Activated naive CD4-positive, alpha-beta T cell (primary cell): ENCODE measurements around the gene TMEM45A.
"Not testable (repeated sequence)": the region's sequence is repeated elsewhere in the genome, so short reads cannot be mapped to it uniquely, and the experiment has no call there.

ENCODE experiments used
- DNase-seq, 4 experiments: peaks; one replicate each; lab custom pipeline; 2025; lab: John Stamatoyannopoulos, UW

The TMEM45A gene

GRCh38 chr3:100492059-100493006, at the start of gene TMEM45A:
Gene TMEM45A (plus strand): TSS chr3:100492619. CDS start chr3:100555212, 62,593 bp downstream.
- peak in 3 of 4 experiments; percentile 13 to 64 (median 50) for DNase-seq

DNA sequence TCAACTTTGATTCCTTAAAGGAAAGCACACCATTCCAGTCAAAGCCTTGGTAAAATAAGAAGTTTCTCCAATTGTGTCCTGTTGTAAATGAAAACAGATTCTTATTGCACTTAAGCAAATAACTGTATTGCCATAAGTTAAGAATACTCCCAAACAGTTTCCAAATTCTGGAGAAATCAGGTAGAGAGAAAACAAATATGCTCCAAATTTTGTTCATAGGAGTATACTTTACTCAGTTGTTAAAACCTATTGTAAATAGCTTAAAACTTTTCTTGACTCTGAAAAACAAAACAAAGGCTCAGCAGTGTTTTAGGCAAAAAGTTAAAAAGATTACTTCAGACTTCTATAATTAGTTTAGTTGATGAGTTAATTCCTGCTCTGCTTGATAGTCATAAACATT, 48.7 kb upstream of the TMEM45A start:
- no peak for DNase-seq

DNA sequence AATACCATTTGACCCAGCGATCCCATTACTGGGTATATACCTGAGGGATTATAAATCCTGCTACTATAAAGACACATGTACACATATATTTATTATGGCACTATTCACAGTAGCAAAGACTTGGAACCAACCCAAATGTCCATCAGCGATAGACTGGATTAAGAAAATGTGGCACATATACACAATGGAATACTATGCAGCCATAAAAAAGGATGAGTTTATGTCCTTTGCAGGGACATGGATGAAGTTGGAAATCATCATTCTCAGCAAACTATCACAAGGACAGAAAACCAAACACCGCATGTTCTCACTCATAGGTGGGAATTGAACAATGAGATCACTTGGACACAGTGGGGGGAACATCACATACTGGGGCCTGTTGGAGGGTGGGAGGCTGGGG, 45.4 kb upstream of the TMEM45A start:
- not testable (repeated sequence) for DNase-seq

DNA sequence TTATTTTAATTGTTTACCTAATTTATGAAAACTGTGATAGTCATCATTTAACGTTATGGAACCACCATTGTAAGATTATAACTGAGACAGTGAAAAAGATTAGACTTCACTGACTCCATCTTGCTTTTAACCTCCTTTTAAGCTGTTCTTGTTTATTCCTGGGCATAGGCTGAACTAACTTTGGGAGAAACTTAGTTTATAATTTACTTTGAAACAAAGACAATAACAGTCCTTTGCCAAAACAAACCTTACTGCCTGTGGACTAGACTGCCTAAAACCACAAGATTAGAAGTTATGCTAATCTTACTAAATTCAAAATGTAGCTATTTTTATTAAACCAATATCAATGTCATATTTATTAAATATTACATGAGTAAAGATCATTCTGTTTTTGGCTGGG, 44.3 kb upstream of the TMEM45A start:
- DNase-seq: no peak

- DNase-seq: no peak
These were observed 43.2 kb upstream of the TMEM45A start for GRCh38 chr3:100449214-100449613.

- DNase-seq: no peak
These were observed 37.7 kb upstream of the TMEM45A start for GRCh38 chr3:100454677-100455076.

- no peak for DNase-seq
These were observed 36.4 kb upstream of the TMEM45A start for GRCh38 chr3:100455841-100456550.

DNA sequence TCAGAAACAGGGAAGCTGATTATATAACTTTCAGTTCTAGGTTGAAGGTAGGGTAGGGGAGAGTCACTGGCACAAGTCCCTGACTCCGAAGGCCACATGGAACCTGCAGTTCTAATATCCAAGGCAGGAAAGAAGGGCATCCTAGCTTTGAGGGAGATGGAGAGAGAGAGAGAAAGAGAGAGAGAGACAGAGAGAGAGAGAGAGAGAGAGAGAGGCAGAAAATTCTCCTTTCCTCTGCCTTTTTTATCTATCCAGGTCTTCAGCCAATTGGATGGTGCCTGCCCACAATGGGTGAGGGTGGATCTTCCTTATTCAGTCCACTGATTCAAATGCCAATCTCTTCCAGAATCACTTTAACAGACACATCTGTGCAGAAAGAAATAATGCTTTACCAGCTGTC, 35.7 kb upstream of the TMEM45A start:
- DNase-seq: no peak

DNA sequence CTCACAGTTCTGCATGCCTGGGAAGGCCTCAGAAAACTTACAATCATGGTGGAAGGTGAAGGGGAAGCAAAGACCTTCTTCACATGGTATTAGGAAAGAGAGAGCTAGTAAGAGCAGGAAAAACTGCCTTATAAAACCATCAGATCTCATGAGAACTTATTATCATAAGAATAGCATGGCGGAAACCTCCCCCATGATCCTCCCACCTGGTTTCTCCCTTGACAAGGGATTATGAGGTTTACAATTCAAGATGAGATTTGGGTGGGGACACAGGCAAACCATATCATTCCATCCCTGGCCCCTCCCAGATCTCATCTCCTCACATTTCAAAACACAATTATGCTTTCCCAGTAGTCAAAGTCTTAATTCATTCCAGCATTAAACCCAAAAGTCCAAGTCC, 34.6 kb upstream of the TMEM45A start:
- no peak for DNase-seq

GRCh38 chr3:100458814-100459213, 33.6 kb upstream of the TMEM45A start:
- no peak for DNase-seq

DNA sequence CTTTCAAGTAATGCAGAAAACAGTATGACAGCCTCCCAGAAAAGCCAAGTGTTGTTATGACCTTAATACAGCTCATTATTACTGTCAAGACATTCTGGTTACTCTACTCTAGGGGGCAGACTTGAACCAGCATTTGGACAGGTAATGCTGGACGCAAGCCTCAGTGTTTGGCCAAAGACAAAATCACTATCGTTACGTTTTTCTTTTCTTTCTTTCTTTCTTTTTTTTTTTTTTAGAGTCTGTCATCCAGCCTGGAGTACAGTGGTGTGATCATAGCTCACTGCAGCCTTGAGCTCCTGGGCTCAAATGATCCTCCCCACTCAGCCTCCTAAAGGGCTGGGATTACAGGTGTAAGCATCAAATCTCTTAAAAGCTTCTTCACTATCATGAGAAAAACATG, 29.4 kb upstream of the TMEM45A start:
- DNase-seq: no peak

- no peak for DNase-seq
These were observed 28.7 kb upstream of the TMEM45A start for GRCh38 chr3:100463646-100464155.

GRCh38 chr3:100465892-100466777, 26.3 kb upstream of the TMEM45A start:
- DNase-seq: no peak

DNA sequence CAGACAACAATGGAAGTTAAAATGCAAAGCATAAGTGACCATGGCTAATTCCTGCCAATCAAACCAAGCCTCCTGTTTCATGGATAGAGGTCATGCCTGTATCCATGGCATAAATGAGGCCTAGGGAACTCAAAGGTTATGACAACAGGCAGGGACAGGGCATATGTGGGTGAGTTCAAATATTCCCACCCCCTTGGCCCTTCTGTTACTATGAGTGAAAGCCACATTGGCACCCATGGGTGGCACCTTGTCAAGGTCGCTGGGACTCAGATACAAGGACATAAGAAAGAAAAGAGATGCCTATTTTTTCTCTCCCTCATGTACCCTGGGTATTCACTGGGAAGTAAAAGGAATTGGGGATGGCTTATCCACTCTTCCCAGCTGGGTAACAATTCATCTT, 25.3 kb upstream of the TMEM45A start:
- no peak for DNase-seq

DNA sequence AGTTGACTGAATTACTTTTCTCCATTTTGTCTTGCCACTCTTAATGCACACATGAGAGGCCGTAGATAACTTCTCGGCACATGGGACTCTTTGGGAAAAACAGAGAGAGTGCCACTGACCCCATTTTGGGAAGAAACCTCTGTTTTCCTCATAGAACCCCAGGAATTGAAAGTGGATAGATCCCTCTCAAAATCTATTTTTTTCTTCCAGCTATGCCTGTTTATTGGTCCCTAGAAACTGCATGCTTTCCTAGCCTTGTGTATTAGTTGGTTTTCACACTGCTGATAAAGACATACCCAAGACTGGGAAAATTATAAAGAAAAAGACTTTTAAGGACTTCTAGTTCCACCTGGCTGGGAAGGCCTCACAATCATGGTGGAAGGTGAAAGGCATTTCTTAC, 23.7 kb upstream of the TMEM45A start:
- no peak for DNase-seq

DNA sequence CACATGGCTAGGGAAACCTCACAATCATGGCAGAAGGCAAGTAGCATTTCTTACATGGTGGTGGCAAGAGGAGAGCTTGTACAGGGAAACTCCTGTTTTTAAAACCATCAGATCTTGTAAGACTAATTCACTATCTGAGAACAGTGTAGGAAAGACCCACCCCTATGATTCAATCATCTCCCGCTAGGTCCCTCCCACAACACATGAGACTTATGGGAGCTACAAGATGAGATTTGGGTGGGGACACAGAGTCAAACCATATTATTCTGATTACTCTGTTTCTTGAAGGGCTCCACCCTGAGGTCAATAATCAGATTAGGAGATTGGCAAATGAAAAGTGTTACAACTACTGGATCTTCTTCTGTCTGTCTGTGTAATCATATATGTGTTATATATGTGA, 21.5 kb upstream of the TMEM45A start:
- no peak for DNase-seq

- no peak for DNase-seq
These were observed 21.0 kb upstream of the TMEM45A start for GRCh38 chr3:100471444-100471843.

DNA sequence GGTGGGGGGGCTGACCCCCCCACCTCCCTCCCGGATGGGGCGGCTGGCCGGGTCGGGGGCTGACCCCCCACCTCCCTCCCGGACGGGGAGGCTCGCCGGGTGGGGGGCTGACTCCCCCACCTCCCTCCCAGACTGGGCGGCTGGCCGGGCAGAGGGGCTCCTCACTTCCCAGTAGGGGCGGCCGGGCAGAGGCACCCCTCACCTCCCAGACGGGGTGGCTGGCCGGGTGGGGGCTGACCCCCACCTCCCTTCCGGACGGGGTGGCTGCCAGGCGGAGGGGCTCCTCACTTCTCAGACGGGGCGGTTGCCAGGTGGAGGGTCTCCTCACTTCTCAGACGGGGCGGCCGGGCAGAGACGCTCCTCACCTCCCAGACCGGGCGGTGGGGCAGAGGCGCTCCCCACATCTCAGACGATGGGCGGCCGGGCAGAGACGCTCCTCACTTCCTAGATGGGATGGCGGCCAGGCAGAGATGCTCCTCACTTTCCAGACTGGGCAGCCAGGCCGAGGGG, 14.5 kb upstream of the TMEM45A start:
- not testable (repeated sequence) for DNase-seq

DNA sequence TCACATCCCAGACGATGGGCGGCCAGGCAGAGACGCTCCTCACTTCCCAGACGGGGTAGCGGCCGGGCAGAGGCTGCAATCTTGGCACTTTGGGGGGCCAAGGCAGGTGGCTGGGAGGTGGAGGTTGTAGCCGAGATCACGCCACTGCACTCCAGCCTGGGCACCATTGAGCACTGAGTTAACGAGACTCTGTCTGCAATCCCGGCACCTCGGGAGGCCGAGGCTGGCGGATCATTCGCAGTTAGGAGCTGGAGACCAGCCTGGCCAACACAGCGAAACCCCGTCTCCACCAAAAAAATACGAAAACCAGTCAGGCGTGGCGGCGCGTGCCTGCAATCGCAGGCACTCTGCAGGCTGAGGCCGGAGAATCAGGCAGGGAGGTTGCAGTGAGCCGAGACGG, 13.9 kb upstream of the TMEM45A start:
- not testable (repeated sequence) for DNase-seq

- no peak for DNase-seq
These were observed 12.3 kb upstream of the TMEM45A start for GRCh38 chr3:100480081-100480480.

DNA sequence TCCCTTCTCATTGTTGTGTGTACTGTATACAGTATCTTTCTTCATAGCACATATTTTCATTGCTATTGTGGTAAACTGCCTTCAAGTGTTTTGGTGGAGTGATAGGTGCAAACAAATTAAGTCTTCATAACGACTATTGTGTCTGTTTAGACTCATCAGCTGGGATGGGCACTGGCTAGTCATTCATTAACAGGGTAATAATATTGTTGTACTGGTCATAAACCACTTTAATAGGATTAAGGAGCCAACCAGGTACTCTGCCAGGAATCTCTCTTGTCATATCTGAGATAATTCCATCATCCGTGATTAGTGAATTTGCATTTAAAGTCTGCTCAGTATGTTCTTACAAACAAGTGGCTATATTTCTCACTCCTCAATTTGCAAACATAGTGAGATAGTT, 10.2 kb upstream of the TMEM45A start:
- no peak for DNase-seq

DNA sequence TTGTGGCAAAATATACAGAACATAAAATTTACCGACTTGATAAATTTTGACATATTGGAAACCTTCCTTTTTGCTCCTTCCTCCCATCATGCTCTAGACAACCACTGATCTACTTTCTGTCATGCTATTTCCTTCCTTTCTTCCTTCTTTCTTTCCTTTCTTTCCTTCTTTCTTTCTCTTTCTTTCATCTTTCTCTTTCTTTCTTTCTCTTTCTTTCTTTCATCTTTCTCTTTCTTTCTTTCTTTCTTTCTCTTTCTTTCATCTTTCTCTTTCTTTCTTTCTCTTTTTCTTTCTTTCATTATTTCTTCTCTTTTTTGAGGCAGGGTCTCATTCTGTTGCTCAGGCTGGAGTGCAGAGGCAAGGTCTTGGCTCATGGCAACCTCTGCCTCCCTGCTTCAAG, 8.9 kb upstream of the TMEM45A start:
- no peak for DNase-seq
